Spleen (tissue), 7 donors: Measurements from ENCODE around the gene PTPRK.

Source experiments
- CTCF ChIP-seq, 11 experiments: fragments of 200-600 bp in 7 of 11; fragments of 450-650 bp in 4 of 11; sonication (generic) in 4 of 11; IDR thresholded peaks in 8 of 11; conservative IDR thresholded peaks in 3 of 11; 1 replicate in 7 of 11; 2 replicates in 4 of 11; pipeline versions ENCODE4 v1.4.0 to v1.8.0; 2016 to 2021; ENCODE audit warnings: antibody characterized with exemption in 11 of 11, inconsistent platforms in 4 of 11, mild to moderate bottlenecking in 1 of 11
- POLR2A ChIP-seq, 3 donors: fragments of 450-650 bp; IDR thresholded peaks; one replicate each; pipeline ENCODE4 v1.5.1; 2017; ENCODE audit warnings: antibody characterized with exemption in 3 of 3, mild to moderate bottlenecking in 1 of 3
- POLR2AphosphoS5 ChIP-seq, 3 donors: sonication (generic); formaldehyde crosslinking; IDR thresholded peaks; one replicate each; pipeline ENCODE4 v1.5.1; 2017; ENCODE audit warnings: antibody characterized with exemption in 3 of 3
- donor health status: DM: no; HTN: no; CAD: no; lungs with moderate emphysema.
- donor health status: DM: no; HTN: no; CAD: no.
- donor health status: DM: no; HTN: no; CAD: no.

- TF ChIP-seq CTCF (IDR thresholded peaks at IDR 0.05 in 8 of 11, conservative IDR thresholded peaks at IDR 0.05 in 3 of 11) (no peak), POLR2A (IDR thresholded peaks at IDR 0.05) (no peak), POLR2AphosphoS5 (IDR thresholded peaks at IDR 0.05) (no peak)
Measured at GRCh38 chr6:128112494-128112893, 407.9 kb downstream of the PTPRK start.
